K562 (cell line): ENCODE results near the gene NPY4R.
"Not testable (repeated sequence)": the region's sequence is repeated elsewhere in the genome, so short reads cannot be mapped to it uniquely, and the experiment has no call there.

Experiments
- BCOR ChIP-seq: fragments of 450-650 bp; IDR thresholded peaks from 2 replicates; pipeline ENCODE4 v1.6.1; 2016
- CHD2 ChIP-seq: IDR thresholded peaks from 2 replicates; pipeline ENCODE4 v1.6.1; 2011; ENCODE audit warnings: low read depth, low read length
- MAFK ChIP-seq: IDR thresholded peaks from 2 replicates; pipeline ENCODE4 v1.6.1; 2011; ENCODE audit warnings: low read length, improper control_type of control experiment
- MYC ChIP-seq, 2 experiments: fragments of 250-450 bp in 1 of 2; sonication (Bioruptor Pico) in 1 of 2; IDR thresholded peaks; 2 replicates each; pipeline versions ENCODE4 v1.5.1 to v1.6.1; 2012 to 2021; ENCODE audit warnings: low read depth in 2 of 2, borderline replicate concordance in 1 of 2, improper control_type of control experiment in 1 of 2, low read length in 1 of 2, mild to moderate bottlenecking in 1 of 2, moderate library complexity in 1 of 2

DNA sequence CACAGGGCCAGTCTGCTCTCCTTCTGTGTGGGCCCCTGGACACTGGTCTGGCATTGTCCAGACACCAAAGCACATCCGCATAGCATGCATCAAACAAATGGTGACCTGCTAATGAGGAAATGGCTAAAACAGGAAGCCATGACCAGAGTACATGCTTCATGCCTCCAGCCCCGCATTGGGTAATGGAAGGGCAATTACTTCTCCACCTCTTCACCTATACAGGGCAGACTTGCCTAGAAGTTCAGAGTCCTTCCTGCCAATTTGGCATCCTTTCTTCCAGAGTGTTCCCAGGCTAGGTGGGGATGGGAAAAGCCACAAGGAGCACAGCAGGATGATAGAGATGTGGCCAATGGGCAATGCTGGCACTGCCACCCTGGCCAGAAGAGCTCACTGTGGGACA lies 32.1 kb upstream of the NPY4R start:
- TF ChIP-seq BCOR; CHD2; MAFK; MYC (IDR thresholded peaks at IDR 0.05; ENCODE audit: low read depth, low read length); MYC (CRISPR knock-in tag; IDR thresholded peaks at IDR 0.05; ENCODE audit: borderline replicate concordance, low read depth): not testable (repeated sequence)
